Endometrium (tissue), 2 donors: ENCODE data around the gene UBAC1.
"Not testable (repeated sequence)": the region's sequence is repeated elsewhere in the genome, so short reads cannot be mapped to it uniquely, and the experiment has no call there.

Experiments
- FAIRE-seq: peaks from 2 replicates; lab custom pipeline; 2012; peaks lifted over from hg19 to GRCh38; lab: Jason Lieb, UNC
- donor health status: control.
- donor health status: control.

Gene UBAC1

GRCh38 chr9:135921749-135922310 lies 39.3 kb downstream of the UBAC1 start:
- no peak for FAIRE-seq

GRCh38 chr9:135920973-135921585 lies 40.1 kb downstream of the UBAC1 start:
- FAIRE-seq = no peak

- no peak for FAIRE-seq
These were observed 40.8 kb downstream of the UBAC1 start for GRCh38 chr9:135920256-135920930.

GRCh38 chr9:135919318-135919890 lies 41.8 kb downstream of the UBAC1 start:
- no peak for FAIRE-seq

GRCh38 chr9:135916227-135916626 lies 44.9 kb downstream of the UBAC1 start:
- not testable (repeated sequence) for FAIRE-seq

- no peak for FAIRE-seq
These were observed 46.3 kb downstream of the UBAC1 start for GRCh38 chr9:135914921-135915320.

GRCh38 chr9:135911233-135911632 lies 49.9 kb downstream of the UBAC1 start:
- not testable (repeated sequence) for FAIRE-seq

- no peak for FAIRE-seq
These were observed 50.4 kb downstream of the UBAC1 start for GRCh38 chr9:135910757-135911156.

- FAIRE-seq = no peak
These were observed 51.0 kb downstream of the UBAC1 start for GRCh38 chr9:135910216-135910615.

- FAIRE-seq = no peak
These were observed 51.8 kb downstream of the UBAC1 start for GRCh38 chr9:135909371-135909770.

GRCh38 chr9:135908754-135909204 lies 52.4 kb downstream of the UBAC1 start:
- no peak for FAIRE-seq

- no peak for FAIRE-seq
These were observed 53.0 kb downstream of the UBAC1 start for GRCh38 chr9:135908093-135908753.

GRCh38 chr9:135907431-135908092 lies 53.6 kb downstream of the UBAC1 start, which contains the start of gene CAMSAP1:
Gene CAMSAP1, minus strand, starts transcription at chr9:135907546. Its CDS starts 387 bp downstream, at chr9:135907159.
- no peak for FAIRE-seq

GRCh38 chr9:135907006-135907430 lies 54.2 kb downstream of the UBAC1 start:
- FAIRE-seq = no peak

- FAIRE-seq = no peak
These were observed 54.7 kb downstream of the UBAC1 start for GRCh38 chr9:135906291-135907005.

GRCh38 chr9:135905380-135906258 lies 55.6 kb downstream of the UBAC1 start:
- FAIRE-seq = no peak

- FAIRE-seq = no peak
These were observed 57.2 kb downstream of the UBAC1 start for GRCh38 chr9:135903786-135904520.

- no peak for FAIRE-seq
These were observed 57.9 kb downstream of the UBAC1 start for GRCh38 chr9:135903358-135903656.

- FAIRE-seq = no peak
These were observed 58.4 kb downstream of the UBAC1 start for GRCh38 chr9:135902655-135903357.
